ENCODE results near the gene PFKL.

- TF ChIP-seq, protein P1, sequence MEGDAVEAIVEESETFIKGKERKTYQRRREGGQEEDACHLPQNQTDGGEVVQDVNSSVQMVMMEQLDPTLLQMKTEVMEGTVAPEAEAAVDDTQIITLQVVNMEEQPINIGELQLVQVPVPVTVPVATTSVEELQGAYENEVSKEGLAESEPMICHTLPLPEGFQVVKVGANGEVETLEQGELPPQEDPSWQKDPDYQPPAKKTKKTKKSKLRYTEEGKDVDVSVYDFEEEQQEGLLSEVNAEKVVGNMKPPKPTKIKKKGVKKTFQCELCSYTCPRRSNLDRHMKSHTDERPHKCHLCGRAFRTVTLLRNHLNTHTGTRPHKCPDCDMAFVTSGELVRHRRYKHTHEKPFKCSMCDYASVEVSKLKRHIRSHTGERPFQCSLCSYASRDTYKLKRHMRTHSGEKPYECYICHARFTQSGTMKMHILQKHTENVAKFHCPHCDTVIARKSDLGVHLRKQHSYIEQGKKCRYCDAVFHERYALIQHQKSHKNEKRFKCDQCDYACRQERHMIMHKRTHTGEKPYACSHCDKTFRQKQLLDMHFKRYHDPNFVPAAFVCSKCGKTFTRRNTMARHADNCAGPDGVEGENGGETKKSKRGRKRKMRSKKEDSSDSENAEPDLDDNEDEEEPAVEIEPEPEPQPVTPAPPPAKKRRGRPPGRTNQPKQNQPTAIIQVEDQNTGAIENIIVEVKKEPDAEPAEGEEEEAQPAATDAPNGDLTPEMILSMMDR (IDR thresholded peaks at IDR 0.05) = no peak
- TF ChIP-seq CREM (CRISPR knock-in tag; IDR thresholded peaks at IDR 0.05) = no peak
- TF ChIP-seq JUN (CRISPR knock-in tag; IDR thresholded peaks at IDR 0.05) = no peak
- no peak for TF ChIP-seq TEAD4 (CRISPR knock-in tag; IDR thresholded peaks at IDR 0.05)
- TF ChIP-seq MXD4 (CRISPR knock-in tag; IDR thresholded peaks at IDR 0.05; ENCODE audit: borderline replicate concordance) = no peak
- TF ChIP-seq, protein P2, sequence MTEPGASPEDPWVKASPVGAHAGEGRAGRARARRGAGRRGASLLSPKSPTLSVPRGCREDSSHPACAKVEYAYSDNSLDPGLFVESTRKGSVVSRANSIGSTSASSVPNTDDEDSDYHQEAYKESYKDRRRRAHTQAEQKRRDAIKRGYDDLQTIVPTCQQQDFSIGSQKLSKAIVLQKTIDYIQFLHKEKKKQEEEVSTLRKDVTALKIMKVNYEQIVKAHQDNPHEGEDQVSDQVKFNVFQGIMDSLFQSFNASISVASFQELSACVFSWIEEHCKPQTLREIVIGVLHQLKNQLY (CRISPR knock-in tag; IDR thresholded peaks at IDR 0.05) = no peak
- no peak for TF ChIP-seq MAX (CRISPR knock-in tag; IDR thresholded peaks at IDR 0.05)
- no peak for TF ChIP-seq ZNF121 (CRISPR knock-in tag; IDR thresholded peaks at IDR 0.05)
- TF ChIP-seq ZNF219 (CRISPR knock-in tag; IDR thresholded peaks at IDR 0.05; ENCODE audit: borderline replicate concordance) = no peak
- TF ChIP-seq NFYB (CRISPR knock-in tag; conservative IDR thresholded peaks at IDR 0.05; ENCODE audit: low read depth) = no peak
These were observed 4.3 kb downstream of the PFKL start for GRCh38 chr21:44304011-44304616.

All from WTC11 (cell line).